ENCODE data around the gene LRRC8C. TPM values are rescaled to one million over a fixed set of nuclear protein-coding genes. Genes with fewer than 3 reads are reported as not detected.

The LRRC8C gene
- total RNA-seq, 1 experiment from 2014 or later = 8.4 TPM

DNA sequence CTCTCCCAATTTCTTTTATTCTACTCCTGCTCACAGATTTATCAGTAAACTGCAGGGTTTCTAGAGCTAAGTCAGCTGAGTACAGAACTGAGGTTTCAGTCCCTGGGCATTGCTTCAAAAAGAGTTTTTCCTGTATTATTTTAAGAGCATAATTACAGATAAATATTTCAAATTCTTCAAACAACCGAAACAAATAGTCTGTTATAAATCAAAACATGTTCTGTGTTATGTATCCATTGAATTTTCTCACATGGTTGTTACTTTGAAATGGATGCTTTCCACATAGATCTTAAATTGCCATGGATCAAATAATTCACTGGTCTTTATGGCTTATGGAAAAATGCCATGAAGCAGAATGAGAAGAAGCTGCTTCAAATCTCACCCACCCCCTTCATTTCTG, 64.5 kb downstream of the LRRC8C start:
- ChIA-PET RAD21 (ENCODE audit: low non-redundant PET in 1 of 2, low total read pairs in 2 of 2, uncharacterized antibody in 2 of 2, unreplicated experiment in 2 of 2) (no interaction called here), POLR2A (no interaction called here), CTCF (no interaction called here)
- DNase-seq (ENCODE audit: low read depth, low spot score) (no peak), ATAC-seq (no peak)
- no peaks in the 10 kb centered on the region for H4K20me1 ChIP-seq (ENCODE audit: insufficient read depth)
- H3K79me2 ChIP-seq (ENCODE audit: insufficient read depth, low read length) = no peaks in the 10 kb centered on the region
- no peaks in the 10 kb centered on the region for H3K9me3 ChIP-seq (ENCODE audit: control insufficient read depth in 1 of 2, insufficient read depth in 1 of 2, low read depth in 1 of 2, low read length in 2 of 2)
- intact Hi-C loops (cut with micrococcal nuclease) = no loop called here
- H3K27ac ChIP-seq (ENCODE audit: low read depth, low read length) = no peak overlapping the region
- TF ChIP-seq ZNF274 (IDR thresholded peaks at IDR 0.05; ENCODE audit: low read depth, low read length) = no peak
- no peak for TF ChIP-seq SP1 (IDR thresholded peaks at IDR 0.05; ENCODE audit: low read depth)
- no peak for TF ChIP-seq ELF1 (IDR thresholded peaks at IDR 0.05; ENCODE audit: borderline replicate concordance, low read depth)
- TF ChIP-seq, protein P1, sequence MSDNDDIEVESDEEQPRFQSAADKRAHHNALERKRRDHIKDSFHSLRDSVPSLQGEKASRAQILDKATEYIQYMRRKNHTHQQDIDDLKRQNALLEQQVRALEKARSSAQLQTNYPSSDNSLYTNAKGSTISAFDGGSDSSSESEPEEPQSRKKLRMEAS (IDR thresholded peaks at IDR 0.05) = no peak
- TF ChIP-seq SIN3A (IDR thresholded peaks at IDR 0.05; ENCODE audit: low read depth) = no peak
- no peak for TF ChIP-seq CEBPB (IDR thresholded peaks at IDR 0.05; ENCODE audit: low read depth)
- TF ChIP-seq YY1 (IDR thresholded peaks at IDR 0.05; ENCODE audit: extremely low read depth, insufficient replicate concordance, low read depth, low read length) = no peak
- TF ChIP-seq, protein P2, sequence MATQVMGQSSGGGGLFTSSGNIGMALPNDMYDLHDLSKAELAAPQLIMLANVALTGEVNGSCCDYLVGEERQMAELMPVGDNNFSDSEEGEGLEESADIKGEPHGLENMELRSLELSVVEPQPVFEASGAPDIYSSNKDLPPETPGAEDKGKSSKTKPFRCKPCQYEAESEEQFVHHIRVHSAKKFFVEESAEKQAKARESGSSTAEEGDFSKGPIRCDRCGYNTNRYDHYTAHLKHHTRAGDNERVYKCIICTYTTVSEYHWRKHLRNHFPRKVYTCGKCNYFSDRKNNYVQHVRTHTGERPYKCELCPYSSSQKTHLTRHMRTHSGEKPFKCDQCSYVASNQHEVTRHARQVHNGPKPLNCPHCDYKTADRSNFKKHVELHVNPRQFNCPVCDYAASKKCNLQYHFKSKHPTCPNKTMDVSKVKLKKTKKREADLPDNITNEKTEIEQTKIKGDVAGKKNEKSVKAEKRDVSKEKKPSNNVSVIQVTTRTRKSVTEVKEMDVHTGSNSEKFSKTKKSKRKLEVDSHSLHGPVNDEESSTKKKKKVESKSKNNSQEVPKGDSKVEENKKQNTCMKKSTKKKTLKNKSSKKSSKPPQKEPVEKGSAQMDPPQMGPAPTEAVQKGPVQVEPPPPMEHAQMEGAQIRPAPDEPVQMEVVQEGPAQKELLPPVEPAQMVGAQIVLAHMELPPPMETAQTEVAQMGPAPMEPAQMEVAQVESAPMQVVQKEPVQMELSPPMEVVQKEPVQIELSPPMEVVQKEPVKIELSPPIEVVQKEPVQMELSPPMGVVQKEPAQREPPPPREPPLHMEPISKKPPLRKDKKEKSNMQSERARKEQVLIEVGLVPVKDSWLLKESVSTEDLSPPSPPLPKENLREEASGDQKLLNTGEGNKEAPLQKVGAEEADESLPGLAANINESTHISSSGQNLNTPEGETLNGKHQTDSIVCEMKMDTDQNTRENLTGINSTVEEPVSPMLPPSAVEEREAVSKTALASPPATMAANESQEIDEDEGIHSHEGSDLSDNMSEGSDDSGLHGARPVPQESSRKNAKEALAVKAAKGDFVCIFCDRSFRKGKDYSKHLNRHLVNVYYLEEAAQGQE (IDR thresholded peaks at IDR 0.05; ENCODE audit: low read depth) = no peak
- no peak for TF ChIP-seq CTCF (IDR thresholded peaks at IDR 0.05 in 2 of 3, conservative IDR thresholded peaks at IDR 0.05 in 1 of 3; ENCODE audit: borderline replicate concordance in 1 of 3, insufficient read depth in 1 of 3, low read depth in 2 of 3, low read length in 2 of 3)
- no peak for TF ChIP-seq RAD21 (IDR thresholded peaks at IDR 0.05; ENCODE audit: low read depth)
- TF ChIP-seq, protein P3, sequence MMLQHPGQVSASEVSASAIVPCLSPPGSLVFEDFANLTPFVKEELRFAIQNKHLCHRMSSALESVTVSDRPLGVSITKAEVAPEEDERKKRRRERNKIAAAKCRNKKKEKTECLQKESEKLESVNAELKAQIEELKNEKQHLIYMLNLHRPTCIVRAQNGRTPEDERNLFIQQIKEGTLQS (IDR thresholded peaks at IDR 0.05) = no peak
- no peak for TF ChIP-seq ZFX (IDR thresholded peaks at IDR 0.05)
- no peaks in the 10 kb centered on the region for H3K9me2 ChIP-seq (ENCODE audit: insufficient read depth)
- no peaks in the 10 kb centered on the region for H3K27me3 ChIP-seq (ENCODE audit: insufficient read depth, low read length)
- no peak overlapping the region for H3K9ac ChIP-seq (ENCODE audit: low read length)
- no peak overlapping the region for H3K4me2 ChIP-seq (ENCODE audit: low read length)
- no TSS peak for BruUV-seq (replicated peaks)
- H3K4me3 ChIP-seq (replicated peaks in 1 of 2; ENCODE audit: low read depth in 1 of 2, low read length in 2 of 2) = no peak overlapping the region
- no peaks in the 10 kb centered on the region for H3K36me3 ChIP-seq (ENCODE audit: control insufficient read depth in 1 of 2, insufficient read depth in 2 of 2, low read length in 2 of 2)
- H3K4me1 ChIP-seq (ENCODE audit: control insufficient read depth in 1 of 2, insufficient read depth in 2 of 2, low read length in 2 of 2) = no peaks in the 10 kb centered on the region
- H2AFZ ChIP-seq (ENCODE audit: low read depth, low read length, poor library complexity, severe bottlenecking) = no peak overlapping the region

Measured in HCT116 (cell line).